NCI-H187 treated with DMSO at 0.1 percent for 48 hours (cell line): ENCODE results near the gene KY.

Experiments
- DNase-seq: peaks from one replicate; lab custom pipeline; 2025; lab: John Stamatoyannopoulos, UW

The KY gene

DNA sequence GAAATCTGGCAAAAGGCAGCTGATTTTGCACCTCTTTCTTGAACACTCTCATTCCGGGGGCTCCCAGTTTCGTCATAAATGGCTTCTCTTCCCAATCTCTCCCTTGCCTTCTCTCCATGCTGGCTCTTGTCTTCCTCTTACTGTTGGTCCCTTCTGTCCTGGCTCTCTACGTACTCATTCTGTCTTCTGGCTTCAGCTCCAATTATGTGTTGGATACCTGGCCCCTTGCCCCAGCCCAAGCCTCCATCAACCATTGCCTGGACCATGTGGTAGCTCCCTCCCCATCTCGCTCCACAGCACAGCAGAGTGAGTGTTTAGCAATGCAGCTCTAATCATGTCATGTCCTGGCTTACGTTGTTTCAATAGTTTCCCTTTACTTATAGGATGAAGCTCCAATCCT is 21.7 kb upstream of the KY start:
- DNase-seq = no peak

GRCh38 chr3:134667956-134668355 is 17.1 kb upstream of the KY start:
- no peak for DNase-seq

- no peak for DNase-seq
Measured at GRCh38 chr3:134667406-134667805, 16.6 kb upstream of the KY start.

DNA sequence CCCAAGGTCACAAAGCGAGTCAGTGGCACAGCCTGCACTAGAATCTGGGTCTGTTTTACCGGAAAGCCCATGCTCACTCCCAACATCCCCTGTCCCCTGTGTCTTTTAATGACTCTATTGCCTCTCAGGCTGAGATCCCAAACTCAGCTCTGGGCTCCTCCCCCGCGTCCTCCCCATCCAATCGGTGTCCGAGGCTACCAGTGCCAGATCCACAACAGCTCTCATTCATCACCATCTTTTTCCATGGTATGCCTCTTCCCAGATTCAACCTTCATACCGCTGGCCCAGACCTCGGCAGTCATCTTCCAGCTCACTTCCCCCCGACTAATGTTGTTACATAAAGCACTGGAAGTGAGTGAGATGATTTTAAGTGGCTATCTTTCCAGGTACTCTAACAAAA is 16.1 kb upstream of the KY start:
- DNase-seq = no peak

- DNase-seq = no peak
Measured at GRCh38 chr3:134666466-134666865, 15.6 kb upstream of the KY start.

DNA sequence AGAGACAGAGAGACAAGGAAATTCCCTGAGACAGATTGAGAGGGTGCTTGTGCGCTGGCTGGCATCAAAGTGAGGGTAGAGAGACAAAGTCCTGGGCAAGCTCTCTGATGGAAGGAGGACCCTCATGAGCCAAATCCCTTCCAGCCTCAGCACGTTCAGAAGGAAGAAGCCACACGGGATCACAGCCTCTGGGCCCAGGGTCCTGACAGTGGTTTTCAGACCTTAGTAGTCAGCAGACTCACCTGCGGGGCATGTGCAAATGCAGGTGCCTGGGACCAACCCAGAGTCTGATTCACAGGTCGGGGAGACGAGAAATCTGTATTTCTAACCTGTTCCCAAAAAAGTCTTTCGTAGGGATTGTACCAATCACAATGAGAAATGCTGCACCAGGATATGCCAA is 15.2 kb upstream of the KY start:
- no peak for DNase-seq

- no peak for DNase-seq
Measured at GRCh38 chr3:134665243-134665642, 14.4 kb upstream of the KY start.

DNA sequence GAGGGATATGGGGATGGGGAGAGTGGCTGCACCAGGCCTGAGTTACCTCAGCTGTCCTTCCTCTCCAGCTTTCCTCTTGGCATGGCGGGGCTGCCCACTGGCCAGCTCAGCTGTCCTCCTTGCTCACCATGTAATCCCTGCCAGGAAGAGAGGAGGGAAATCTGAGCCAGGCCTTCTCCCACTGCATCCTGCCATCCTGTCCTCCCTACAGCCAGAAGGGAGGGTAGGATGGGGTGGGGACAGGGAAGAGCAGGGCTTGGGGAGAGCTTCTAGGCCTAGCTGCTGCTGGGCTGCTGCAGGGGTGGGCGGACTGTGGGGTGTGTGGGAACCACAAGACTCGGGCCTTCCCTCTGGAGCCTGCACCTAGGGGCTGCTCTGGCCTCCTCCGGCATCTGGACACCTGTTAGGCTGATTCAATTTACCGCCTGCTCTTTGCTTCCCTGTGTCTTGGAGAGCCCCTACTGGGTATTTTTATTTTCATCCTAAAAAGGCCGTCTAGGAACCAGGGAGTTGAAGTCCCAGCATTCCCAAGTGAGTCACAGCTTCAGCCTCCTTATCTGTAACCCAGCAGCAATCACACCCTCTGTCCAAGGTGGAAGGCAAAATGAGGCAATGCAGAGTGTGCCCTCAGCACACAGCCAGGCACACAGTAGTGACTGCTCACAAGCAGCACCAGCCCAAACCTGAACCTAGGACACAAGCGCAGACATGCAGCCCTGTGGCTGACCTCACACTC is 13.1 kb upstream of the KY start:
- DNase-seq = no peak

DNA sequence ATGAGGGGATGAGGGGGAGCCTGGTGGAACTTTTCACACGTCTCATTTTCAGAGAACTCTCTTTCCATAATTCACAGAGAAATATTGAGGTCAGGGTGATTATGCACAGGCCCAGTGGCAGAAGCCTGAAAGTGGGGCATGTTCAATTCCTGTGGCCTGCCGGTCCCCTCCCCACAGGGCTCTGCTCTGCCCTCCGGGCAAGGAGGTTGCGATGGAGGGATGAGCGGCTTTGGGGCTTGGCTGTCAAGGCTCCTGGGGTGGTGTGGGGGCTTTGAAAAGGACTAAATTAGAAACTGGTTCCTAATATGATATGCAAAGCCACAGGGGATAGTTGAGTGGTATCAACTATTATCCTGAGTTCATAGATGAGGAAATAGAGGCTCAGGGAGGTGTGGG is 9.2 kb upstream of the KY start:
- no peak for DNase-seq

DNA sequence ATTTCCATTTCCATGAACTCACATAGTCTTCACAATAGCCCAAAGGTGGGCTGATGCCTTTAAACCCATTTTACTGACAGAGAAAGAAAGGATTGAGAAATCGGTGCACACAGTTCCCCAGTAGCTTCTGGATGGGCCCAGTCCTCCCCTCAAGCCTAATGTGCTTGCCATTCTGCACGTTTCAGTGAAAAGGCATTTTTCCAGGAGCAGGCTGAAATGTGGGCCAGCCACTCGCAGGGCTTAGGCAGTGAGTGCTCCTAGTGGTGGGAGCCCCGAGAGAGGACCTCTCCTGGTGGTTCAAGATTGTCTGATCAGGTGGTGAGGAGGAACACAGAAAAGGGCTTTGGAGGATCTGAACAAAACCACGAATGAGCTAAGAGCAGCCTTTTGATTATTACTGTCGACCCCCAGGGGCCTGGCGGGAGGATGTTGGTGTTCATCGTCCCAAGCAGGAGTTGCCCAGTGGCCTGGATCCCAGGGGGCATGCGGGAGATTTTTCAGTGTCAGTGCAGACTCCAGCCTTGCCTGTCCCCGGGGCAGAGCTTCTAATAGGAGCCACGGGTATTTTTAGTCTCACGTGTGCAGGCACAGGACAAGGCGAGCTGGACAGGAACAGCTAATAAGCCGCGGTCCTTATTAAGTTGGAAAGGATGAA is 8.7 kb upstream of the KY start:
- no peak for DNase-seq

- DNase-seq = no peak
Measured at GRCh38 chr3:134658555-134658954, 7.7 kb upstream of the KY start.

- no peak for DNase-seq
Measured at GRCh38 chr3:134656211-134656800, 5.5 kb upstream of the KY start.

- DNase-seq = no peak
Measured at GRCh38 chr3:134655706-134656105, 4.9 kb upstream of the KY start.

GRCh38 chr3:134654031-134654430 is 3.2 kb upstream of the KY start:
- DNase-seq = no peak

DNA sequence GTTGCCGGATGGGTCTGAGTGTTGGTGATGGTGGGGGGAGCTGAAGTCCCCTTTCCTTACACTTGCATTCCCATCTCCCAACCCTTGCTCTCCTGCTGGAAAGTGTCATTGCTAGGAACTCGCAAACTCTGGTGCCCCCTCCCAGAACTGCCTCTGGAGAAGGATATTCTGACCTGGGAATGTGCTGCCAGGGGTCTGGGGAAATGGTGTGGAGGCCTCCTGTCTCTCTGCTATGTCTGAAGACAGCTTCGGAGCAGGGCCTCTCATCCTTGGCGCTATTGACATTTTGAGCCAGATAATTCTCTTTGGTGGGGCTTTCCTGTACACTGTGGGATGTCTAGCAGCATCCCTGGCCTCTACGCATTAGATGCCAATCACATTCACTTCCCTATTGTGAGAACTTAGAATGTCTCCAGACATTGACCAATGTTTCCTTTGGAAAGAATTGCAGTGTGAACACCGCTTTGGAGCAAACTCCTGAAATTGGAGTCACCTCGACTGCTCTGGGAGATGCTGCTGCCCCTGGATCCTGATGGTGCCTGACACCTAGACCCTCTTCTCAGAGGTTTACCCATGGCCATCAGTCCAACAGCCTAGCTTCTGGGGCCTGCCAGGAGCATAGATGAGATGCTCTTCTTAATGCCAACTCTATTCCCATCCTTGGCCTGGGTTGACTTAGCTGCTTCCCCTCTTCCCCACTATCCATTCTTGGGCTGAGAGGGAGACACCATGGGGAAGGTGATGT is 2.2 kb upstream of the KY start:
- DNase-seq = no peak

DNA sequence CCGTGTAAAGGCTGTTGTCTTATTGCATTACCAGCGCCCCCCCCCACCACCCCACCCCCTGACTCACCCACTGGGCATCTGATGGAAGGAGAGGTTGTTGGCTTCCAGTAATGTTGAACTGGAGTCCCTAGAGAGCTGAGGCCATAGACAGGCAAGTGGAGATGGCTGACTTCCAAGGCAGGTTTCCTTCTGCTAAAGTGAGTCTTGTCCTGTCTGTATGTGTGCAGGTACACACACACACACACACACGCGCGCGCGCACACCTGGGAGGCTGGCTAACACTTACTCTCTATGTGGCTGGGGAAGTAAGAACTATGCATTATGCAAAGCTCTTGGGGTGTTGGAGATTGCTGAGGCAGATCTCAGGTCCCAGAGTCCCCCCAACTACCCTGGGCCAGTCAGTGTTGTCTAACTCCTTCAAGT is 1.6 kb upstream of the KY start:
- DNase-seq = peak; percentile 25

- no peak for DNase-seq
Measured at GRCh38 chr3:134651347-134652041, 672 bp upstream of the KY start.

DNA sequence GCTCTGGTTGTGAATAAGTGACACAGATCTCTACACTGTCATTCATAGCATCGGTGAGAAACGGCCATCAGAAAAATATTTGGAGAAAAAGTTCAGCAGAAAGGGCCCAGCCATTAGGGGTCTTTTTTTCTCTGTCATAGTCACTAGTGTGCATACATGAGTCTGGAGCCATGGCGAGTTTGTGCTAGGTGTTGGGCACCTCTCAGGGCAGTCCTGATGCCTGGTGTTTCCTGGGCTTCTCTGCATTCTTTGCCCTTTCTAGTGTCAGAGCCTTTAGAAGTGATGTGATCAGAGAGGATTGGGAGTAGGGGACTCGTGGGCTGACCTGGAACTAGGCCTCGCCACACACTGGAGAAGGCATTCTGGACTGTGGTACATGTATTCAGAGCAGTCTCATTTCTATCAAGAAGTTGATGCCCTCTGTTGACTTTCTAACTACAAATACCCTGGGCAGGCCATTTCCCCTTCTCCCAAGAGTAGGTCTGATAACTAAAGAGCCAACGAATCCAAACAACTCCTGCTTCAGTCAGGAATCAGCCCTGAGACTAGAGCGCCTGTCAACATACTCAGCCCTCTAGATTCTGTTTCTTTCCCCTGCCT is 1.6 kb downstream of the KY start:
- DNase-seq = no peak

DNA sequence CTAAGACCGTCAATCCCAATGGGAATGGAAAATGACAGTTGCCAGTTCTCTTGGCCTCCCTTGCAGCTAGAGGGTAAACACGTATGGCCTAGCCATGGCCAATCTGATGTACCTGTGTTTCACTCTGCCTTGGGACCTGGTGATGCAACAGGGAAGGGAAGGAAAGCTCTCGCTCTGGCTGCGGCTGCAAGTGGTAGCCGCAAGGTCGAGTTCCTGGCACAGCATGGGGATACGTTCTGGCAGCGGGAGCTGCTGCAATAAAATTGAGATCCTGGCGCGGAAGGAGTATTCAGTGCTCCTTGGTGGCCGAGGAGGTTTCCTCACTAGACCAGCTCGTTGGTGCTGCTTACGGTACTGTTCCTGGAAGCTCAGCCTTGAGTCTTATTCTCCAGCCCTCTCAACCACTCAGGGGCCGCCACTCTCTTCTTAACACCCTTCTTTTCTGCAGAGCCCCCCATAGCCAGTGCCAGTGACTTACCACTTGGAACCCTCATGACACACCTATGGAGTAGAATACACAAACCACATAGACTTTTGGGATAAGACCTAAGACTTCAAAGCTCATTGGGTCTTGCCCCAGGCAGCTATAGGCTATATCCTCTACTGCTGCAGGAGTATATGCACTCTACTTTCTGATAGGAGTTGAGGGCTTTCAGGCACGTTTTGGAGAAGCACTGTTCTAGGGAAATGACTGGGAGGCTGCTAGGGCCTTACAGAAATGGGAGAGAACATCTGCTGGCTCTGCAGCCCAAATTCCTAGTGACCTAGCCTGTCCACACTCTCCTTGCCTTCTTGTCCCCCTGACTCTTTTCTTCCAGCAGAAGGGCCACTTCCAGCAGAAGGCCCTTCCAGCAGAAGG is 2.7 kb downstream of the KY start:
- no peak for DNase-seq

DNA sequence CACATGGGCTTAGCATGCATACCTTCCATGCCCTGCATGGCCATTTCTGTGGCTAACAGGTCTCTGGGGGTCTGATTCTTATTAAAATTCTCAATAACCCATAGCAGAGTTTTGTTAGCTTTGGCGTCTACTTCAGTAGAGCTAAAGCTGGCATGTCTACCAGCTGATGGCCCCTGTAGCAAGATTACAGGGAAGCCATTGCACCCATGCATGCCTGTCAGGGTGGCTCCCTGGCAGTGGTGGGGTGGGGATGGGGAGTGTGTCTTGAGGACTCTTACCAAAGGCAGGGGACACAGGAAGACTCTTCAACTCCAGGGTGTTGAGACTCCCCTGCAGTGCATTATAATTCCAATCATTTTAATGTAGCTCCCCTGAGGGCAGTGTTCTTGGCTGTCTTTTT is 4.7 kb downstream of the KY start:
- DNase-seq = no peak

DNA sequence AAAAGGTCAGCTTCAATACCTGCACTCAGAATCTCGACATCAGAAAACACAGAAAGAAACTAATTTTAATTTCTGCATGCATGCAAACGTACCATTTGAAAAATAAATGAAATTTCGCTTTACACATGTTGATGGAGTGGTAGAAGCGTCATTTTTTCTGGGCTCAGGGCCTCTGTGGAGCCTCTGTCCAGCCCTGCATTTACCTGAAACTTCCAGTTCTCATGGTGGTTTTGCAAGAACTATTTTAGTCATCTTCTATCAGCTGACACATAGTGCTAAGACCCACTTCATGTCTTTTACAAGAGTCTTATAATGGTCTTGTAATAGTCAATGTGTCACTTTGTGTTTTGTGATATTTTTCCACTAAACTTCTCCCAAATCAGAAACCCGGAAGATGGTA is 5.3 kb downstream of the KY start:
- DNase-seq = no peak
